ENCODE measurements around the gene USP22. TPM values are rescaled to one million over a fixed set of nuclear protein-coding genes. Genes with fewer than 3 reads are reported as not detected.

The USP22 gene
- total and polyA plus RNA-seq, 8 donors, result 22.7 to 102 (median 75.5) TPM

GRCh38 chr17:20991276-20992037 is 51.4 kb downstream of the USP22 start:
- no peaks in the 10 kb centered on the region for H3K9me3 ChIP-seq
- peak in 2 of 6 donors; percentile 51 to 53 for DNase-seq
- no peak for ATAC-seq
- whole genome bisulfite sequencing, 2 donors, result 81 to 90% methylated on average over 17 of the region's 17 CpGs
- no peak overlapping the region for H3K27ac ChIP-seq
- H3K4me3 ChIP-seq, result no peak overlapping the region
- FAIRE-seq, result no peak
- H3K4me1 ChIP-seq, result no peaks in the 10 kb centered on the region
- TF ChIP-seq, protein P1, sequence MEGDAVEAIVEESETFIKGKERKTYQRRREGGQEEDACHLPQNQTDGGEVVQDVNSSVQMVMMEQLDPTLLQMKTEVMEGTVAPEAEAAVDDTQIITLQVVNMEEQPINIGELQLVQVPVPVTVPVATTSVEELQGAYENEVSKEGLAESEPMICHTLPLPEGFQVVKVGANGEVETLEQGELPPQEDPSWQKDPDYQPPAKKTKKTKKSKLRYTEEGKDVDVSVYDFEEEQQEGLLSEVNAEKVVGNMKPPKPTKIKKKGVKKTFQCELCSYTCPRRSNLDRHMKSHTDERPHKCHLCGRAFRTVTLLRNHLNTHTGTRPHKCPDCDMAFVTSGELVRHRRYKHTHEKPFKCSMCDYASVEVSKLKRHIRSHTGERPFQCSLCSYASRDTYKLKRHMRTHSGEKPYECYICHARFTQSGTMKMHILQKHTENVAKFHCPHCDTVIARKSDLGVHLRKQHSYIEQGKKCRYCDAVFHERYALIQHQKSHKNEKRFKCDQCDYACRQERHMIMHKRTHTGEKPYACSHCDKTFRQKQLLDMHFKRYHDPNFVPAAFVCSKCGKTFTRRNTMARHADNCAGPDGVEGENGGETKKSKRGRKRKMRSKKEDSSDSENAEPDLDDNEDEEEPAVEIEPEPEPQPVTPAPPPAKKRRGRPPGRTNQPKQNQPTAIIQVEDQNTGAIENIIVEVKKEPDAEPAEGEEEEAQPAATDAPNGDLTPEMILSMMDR (IDR thresholded peaks at IDR 0.05), result no peak
- H3K27me3 ChIP-seq, result no peaks in the 10 kb centered on the region
- H3K36me3 ChIP-seq, result no peaks in the 10 kb centered on the region
- intact Hi-C loops (cut with DNase I), result loop anchor here in 1 of 3 donors (5.0 kb wide), 1 partner anchor 49 kb away; no protein-coding TSS in a partner anchor

DNA sequence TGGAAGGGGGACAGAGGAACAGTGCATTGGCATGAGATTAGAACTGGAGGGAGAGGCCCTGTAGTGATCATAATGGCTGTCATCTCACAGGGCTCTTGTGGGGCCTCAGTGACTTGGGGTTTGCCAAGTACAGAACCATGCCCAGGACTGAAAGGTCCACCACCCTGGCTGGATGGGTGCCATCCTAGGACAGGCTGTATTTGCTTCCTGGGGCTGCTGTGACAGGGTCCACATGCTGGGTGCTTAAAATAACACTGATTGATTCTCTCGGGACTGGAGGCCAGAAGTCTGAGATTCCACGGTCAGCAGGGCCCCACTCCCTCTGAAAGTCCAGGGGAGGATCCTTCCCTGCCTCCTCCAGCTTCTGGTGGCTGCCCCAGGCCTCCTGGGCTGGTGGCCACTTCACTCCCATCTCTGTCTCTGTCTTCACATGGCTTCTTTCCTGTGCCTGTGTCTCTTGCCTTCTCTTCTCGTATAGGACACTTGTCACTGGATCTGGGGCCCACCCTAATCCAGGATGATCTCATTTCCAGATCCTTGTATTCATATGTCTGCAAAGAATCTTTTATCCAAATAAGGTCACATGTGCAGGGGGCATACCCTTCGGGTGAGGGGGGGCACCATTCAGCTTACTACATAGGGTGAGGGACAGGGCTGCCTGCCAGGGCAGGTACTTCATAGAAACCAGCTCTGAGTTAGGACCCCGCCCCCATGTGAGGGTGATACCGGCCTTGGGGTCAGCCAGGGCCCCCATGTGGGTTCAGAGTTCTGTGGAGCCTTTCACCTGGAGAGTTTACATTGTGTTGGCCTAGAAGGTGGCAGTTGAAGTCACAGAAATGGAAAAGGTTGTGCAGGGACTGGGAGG is 52.6 kb downstream of the USP22 start:
- no peak for ATAC-seq
- no peak for FAIRE-seq
- no peaks in the 10 kb centered on the region for H3K27me3 ChIP-seq
- no peak overlapping the region for H3K4me3 ChIP-seq
- DNase-seq, result peak in 1 of 6 donors; percentile 36
- intact Hi-C loops (cut with DNase I), result loop anchor here in 1 of 3 donors (5.0 kb wide), 1 partner anchor 48 kb away; no protein-coding TSS in a partner anchor
- no peaks in the 10 kb centered on the region for H3K9me3 ChIP-seq
- H3K36me3 ChIP-seq, result no peaks in the 10 kb centered on the region
- no peak overlapping the region for H3K27ac ChIP-seq
- TF ChIP-seq, protein P1 (IDR thresholded peaks at IDR 0.05), result no peak
- 45 to 74% methylated on average over 6 of the region's 6 CpGs for WGBS, 2 donors
- H3K4me1 ChIP-seq, result no peaks in the 10 kb centered on the region

- H3K27me3 ChIP-seq, result no peaks in the 10 kb centered on the region
- peak in 2 of 6 donors; percentile 0 to 48 for DNase-seq
- H3K36me3 ChIP-seq, result no peaks in the 10 kb centered on the region
- no peak for ATAC-seq
- TF ChIP-seq, protein P1 (IDR thresholded peaks at IDR 0.05), result no peak
- H3K9me3 ChIP-seq, result no peaks in the 10 kb centered on the region
- H3K27ac ChIP-seq, result no peak overlapping the region
- H3K4me1 ChIP-seq, result no peaks in the 10 kb centered on the region
- intact Hi-C loops (cut with DNase I), result no loop called here
- WGBS, 2 donors, result 85% methylated on average over 7 of the region's 7 CpGs
- no peak for FAIRE-seq
- no peak overlapping the region for H3K4me3 ChIP-seq
Measured at GRCh38 chr17:20989481-20989880, 53.3 kb downstream of the USP22 start.

DNA sequence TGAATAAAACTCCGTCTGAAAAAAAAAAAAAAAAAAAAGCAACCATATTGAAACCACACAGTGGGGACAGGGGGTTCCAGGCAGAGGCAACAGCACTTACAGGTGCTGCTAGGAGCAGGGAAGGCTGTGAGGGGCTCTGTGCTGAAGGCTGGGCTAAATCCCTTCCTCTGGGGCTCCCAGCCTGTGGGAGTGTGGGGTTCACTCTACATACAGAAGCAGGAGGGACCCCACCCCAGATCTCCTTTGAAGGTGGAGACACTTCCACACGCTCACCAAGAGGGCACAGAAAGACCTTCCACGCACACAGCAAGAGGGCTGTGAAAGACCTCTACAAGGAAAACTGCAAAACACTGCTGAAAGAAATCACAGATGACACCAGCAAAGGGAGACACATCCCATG is 53.9 kb downstream of the USP22 start:
- no peak overlapping the region for H3K4me3 ChIP-seq
- TF ChIP-seq, protein P1 (IDR thresholded peaks at IDR 0.05), result no peak
- intact Hi-C loops (cut with DNase I), result no loop called here
- no peaks in the 10 kb centered on the region for H3K27me3 ChIP-seq
- no peaks in the 10 kb centered on the region for H3K36me3 ChIP-seq
- 91 to 94% methylated on average over 3 of the region's 3 CpGs for WGBS, 2 donors
- FAIRE-seq (no peak), DNase-seq (peak in 1 of 6 donors; percentile 23), ATAC-seq (no peak)
- H3K27ac ChIP-seq, result no peak overlapping the region
- H3K9me3 ChIP-seq, result no peaks in the 10 kb centered on the region
- H3K4me1 ChIP-seq, result no peaks in the 10 kb centered on the region

Measured in pancreas (tissue), 10 donors.